Effector CD4-positive, alpha-beta T cell (primary cell): ENCODE measurements around the gene CALM3.
A peak's percentile ranks its signal among the peaks of the same experiment; 100 is the strongest.

Source experiments
- DNase-seq: peaks from one replicate; pipeline ENCODE4 v3.0.0-alpha.2; 2020

The CALM3 gene

GRCh38 chr19:46600384-46601317, 479 bp upstream of the CALM3 start:
- peak; percentile 95 for DNase-seq

- DNase-seq = no peak
Observed at GRCh38 chr19:46602392-46603194, 1.5 kb downstream of the CALM3 start.

GRCh38 chr19:46603195-46603637, 2.1 kb downstream of the CALM3 start:
- no peak for DNase-seq

GRCh38 chr19:46603752-46604231, 2.7 kb downstream of the CALM3 start:
- DNase-seq = no peak

GRCh38 chr19:46604781-46605355, 3.7 kb downstream of the CALM3 start:
- no peak for DNase-seq

- DNase-seq = no peak
Observed at GRCh38 chr19:46605356-46605821, 4.3 kb downstream of the CALM3 start.

- DNase-seq = no peak
Observed at GRCh38 chr19:46606019-46606418, 4.9 kb downstream of the CALM3 start.

- DNase-seq = no peak
Observed at GRCh38 chr19:46606681-46607447, 5.7 kb downstream of the CALM3 start.

GRCh38 chr19:46607448-46607841, 6.3 kb downstream of the CALM3 start:
- no peak for DNase-seq

GRCh38 chr19:46608178-46608577, 7.0 kb downstream of the CALM3 start:
- no peak for DNase-seq

GRCh38 chr19:46608581-46609345, 7.6 kb downstream of the CALM3 start:
- no peak for DNase-seq

- no peak for DNase-seq
Observed at GRCh38 chr19:46609511-46610412, 8.6 kb downstream of the CALM3 start.

GRCh38 chr19:46610413-46610775, 9.3 kb downstream of the CALM3 start:
- DNase-seq = no peak

- DNase-seq = no peak
Observed at GRCh38 chr19:46610851-46611770, 10.0 kb downstream of the CALM3 start.

- no peak for DNase-seq
Observed at GRCh38 chr19:46611776-46612175, 10.6 kb downstream of the CALM3 start.

GRCh38 chr19:46613525-46613924, 12.4 kb downstream of the CALM3 start:
- no peak for DNase-seq

GRCh38 chr19:46614114-46614722, 13.1 kb downstream of the CALM3 start:
- DNase-seq = peak; percentile 78

GRCh38 chr19:46615966-46616365, 14.8 kb downstream of the CALM3 start:
- no peak for DNase-seq
